HG03432 (cell line): ENCODE results near the gene RBM26.

Experiments used
- ATAC-seq: cut with Tn5 transposase; IDR thresholded peaks from one replicate; pipeline ENCODE4 v1.9.1; 2021; ENCODE audit warnings: mild to moderate bottlenecking, moderate library complexity; ENCODE audit not compliant: unreplicated experiment

RBM26 gene

DNA sequence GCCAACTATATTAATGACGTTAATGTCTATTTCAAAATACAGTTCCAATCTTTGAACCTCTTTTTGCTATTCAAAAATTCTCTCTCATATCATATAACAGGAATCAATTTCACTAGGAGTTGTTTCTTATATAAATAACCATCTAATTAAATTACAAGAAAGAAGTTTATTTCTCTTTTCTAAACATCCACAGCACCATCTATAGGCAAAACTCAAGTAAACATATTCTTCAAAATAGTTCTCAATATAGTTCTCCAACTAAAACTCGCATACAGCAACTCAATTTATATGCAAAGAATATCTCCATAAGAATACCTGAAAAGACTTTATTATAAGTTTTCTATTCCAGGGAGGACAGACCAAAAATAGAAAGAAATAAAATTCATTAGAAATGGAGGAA, 65.6 kb downstream of the RBM26 start:
- ATAC-seq: no peak

DNA sequence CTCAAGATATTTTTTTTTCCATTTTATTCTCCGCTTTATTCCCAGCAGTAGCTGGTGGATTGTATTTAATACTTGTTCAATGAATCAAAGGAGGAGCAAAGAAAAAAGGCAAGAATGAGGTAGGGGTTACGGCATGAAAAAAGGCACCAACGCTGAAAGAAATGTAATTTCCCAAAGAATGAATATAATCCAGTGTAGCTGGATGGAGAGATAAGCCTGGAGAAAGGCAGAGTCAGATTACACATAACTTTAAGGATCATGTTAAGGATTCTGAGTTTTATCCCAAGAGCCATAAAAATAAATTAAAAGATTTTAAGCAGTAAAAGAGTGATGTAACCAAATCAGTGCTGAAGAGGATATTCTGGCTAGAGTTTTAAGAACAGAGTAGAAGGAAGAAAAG, 67.7 kb downstream of the RBM26 start:
- ATAC-seq: no peak

DNA sequence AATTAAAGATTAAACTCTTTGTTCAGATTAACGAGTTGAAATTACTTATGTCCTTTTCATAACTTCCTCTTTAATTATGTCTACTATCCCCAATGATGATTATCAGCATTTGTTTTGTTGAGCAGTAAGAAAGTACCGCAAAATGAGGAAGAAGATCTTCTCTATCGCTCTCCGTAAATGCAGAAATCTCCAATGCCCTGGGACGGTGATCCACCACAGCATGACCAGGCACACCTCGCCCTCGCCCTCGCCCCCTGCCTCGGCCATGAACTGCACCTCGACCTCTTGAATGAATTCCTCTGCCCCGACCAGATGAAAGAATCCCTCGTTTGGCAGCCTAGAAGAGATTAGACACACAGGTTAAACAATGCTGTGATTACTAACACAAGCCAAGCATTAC, 69.1 kb downstream of the RBM26 start:
- no peak for ATAC-seq

DNA sequence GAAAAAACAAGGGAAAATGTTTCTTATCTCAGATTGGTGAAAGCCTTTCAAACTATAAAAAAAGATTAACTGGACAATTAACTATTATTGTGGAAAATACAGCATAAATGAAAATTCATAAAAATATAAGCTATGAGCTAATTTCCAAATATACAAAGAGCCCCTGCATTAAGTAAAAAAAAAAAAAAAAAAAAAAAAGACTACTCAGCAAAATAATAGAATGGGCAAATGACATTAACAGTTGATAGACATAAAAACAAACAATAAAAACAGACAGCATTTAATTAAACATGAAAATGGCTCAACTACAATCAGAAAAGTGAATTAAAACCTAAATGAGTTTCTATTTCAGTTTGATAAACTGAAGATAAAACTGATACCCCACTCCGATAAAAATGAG, 77.5 kb downstream of the RBM26 start:
- no peak for ATAC-seq

DNA sequence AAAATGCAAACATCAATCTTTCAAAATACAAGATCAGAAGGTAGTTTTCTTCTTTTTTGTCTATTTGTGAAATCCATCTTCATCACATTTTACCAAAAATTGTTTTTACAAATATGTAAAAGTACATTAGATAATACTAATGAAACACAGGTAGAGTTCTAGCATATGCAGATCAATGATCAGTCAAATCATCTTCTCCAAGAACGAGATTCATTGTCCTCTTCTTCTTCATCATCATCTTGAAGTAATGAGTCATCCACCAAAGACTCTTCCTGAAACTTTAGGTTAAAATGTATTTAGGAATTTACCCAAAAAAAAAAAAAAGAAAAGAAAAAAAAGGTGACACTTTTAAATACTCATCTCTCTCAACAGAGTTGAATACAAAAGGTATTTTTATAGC, 85.6 kb downstream of the RBM26 start:
- no peak for ATAC-seq

DNA sequence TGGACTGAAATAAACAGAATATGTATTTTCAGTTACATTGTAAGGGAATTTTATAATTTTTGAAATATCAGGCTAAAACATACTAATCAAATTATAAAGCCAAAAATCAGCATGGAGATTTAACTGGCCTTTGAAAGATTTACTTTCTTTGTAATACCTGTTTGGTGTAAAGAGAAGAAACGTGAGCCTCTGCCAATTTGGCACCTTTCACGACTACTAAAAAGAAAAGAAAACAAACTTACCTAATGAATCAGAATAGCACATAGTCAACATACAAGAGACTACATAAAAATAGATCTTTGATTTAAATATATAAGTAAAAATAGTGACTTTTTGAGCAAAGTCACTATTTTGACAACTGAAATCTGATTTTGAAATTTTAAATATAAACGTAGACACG, 87.4 kb downstream of the RBM26 start:
- no peak for ATAC-seq

DNA sequence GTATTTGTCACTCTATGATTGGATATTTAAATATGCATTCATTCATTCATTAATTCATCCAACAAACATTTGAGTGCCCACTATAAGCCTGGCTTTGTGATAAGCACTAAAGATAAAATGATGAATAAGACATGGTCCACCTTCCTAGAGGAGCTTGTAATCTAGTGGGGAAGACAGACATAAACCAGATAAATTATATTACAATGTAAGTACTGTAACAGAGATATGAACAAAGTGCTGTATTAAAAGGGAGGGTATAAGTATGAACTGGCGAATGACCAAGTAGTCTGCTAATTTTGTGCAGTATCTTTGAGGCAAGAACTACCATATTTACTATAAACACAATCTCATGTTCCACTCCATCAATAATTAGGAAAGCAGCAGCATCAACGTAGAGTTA, 88.2 kb downstream of the RBM26 start:
- no peak for ATAC-seq

DNA sequence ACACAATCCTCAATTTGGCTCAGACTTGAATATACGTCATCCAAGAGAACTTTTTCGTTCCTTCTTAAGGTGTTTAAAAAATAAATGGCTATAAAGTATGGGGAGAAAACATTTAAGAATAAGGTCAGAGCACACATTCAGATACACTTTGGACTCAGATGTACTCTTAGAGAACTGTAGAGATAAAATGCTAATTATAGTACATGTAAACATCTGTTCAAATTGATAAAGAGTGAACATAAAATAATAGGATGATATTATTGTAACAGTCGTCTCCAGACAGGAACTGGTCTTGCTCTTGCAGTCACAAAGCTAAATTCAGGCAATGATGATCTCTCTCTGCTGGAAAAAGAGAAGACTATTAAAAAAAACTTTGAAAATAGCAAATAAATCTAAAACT, 91.4 kb downstream of the RBM26 start:
- ATAC-seq: no peak

DNA sequence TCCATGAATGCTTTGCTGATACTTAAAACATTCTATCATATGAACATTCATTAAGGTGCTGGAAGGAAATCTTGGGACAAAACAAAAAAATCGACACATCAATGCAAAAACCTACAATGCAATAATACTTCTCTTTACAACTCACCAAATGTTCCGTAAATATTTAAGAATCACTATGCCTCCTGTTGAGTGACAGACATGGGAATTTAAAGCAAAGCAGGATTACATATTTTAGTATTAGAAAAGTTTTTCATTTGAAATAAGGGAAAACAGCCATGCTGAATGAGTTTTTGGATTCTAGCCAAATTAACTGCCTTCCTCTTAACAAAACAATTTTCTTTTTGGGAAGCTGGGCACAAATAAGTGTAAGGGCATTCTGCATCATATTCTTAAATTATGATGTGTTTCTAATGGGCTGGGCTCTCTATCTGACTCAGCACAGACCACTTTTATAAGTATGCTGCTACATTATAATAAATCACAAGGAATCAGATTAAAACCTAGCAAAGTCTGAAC, 93.7 kb downstream of the RBM26 start:
- ATAC-seq: no peak

DNA sequence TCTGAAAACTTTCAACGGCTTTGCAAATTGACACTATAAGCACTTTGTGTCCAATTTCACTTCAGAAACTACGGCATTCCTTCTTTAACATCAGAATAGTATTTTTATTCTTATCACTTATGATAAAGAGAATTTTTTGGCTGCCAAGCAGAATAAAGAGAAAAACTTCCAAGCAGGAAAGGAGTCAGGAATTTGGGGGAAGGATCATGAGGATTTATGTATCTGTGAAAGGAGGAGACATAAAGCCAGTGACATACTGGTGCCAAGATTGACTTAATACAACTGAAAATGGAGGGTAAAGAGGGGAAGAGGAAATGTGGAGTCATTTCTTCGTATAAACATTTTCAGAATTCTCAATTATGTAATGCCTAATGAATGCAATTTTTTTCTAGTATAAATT, 94.7 kb downstream of the RBM26 start:
- no peak for ATAC-seq

DNA sequence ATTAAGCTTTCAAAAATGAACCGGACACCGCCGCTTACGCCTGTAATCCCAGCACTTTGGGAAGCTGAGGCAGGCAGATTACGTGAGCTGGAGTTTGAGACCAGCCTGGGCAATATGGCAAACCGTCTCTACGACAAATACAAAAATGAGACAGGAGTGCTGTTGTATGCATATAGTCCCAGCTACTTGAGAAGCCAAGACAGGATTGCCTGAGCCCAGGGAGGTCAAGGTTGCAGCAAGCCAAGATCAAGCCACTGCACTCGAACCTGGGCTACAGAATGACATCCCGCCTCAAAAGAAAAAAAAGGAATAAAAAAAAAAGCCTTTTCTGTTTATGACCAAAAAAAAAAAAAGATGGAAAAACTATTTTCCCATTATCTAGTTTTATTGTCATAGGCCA, 96.4 kb downstream of the RBM26 start:
- ATAC-seq: no peak

DNA sequence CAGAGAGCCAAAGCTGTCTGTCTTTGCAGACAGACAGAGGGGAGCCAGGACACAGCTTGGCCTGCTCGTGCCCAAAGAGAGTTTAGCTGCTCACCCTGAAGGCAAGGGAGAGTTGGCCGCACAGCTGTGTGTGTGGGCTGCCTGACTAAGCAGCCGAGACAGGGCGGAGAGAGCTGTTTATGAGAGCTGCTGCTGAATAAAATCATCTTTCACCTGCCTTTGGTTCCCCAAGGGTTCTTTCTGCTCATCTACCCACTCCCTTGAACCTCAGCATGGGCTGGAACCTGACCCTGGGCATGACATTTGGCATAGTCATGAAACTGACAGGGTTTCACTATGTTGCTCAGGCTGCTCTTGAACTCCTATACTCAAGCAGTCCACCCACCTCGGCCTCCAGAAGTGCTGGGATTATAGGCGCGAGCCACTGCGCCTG, 98.2 kb downstream of the RBM26 start:
- ATAC-seq: peak; percentile 61

DNA sequence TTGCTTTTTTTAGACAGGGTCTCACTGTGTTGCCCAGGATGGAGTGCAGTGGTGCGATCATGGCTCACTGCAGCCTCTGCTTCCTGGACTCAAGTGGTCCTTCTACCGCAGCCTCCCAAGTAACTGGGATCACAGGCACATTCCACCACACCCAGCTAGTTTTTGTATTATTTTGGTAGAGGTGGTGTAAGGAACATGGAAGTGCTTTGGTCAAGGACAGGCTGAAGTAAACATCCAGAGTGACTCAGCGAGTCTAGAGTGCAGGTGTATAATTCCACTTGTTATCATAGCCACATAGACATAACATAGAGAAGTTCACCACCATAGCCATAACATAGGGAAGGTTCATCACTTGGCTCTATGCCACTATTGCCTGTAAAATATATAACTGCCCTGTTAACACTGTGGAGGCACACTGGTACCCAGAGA, 98.6 kb downstream of the RBM26 start:
- peak; percentile 32 for ATAC-seq

DNA sequence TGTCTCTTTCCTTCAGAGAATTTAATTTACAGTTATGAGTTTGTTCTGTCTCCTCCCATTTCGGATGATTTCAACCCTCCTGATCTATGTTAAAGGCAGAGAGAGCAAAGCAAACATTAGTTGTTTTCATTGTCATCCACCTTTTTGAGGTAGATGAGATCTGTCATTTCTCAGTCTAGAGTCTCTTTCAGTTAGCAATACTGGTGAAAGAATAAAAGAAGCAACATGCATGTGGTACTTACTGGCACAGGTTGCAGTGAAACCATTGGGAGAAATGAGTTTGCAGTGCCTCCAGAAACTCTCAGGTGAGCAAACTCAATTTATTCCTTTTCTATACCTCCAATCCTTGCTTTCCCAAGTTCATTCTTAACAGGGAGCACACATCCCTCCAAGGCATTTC, 99.4 kb downstream of the RBM26 start:
- no peak for ATAC-seq

DNA sequence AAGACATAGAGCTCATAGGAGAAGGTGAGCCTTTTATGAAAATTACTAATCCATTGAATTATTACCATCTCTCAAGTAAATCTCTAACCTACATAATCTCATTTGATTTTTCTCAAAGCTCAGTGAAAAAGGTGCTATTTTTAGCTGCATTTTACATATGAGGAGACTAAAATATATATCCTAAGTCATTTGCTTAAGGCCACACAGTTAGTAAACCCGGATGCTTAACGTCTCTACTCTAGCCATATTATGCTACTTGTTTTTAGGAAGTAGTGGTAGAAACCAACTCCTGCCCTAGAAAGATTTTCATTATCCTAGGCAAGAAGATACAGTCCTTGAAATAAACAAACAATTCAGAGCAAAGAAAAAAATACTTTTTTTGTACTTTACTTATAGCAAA, 108.9 kb downstream of the RBM26 start:
- ATAC-seq: no peak

DNA sequence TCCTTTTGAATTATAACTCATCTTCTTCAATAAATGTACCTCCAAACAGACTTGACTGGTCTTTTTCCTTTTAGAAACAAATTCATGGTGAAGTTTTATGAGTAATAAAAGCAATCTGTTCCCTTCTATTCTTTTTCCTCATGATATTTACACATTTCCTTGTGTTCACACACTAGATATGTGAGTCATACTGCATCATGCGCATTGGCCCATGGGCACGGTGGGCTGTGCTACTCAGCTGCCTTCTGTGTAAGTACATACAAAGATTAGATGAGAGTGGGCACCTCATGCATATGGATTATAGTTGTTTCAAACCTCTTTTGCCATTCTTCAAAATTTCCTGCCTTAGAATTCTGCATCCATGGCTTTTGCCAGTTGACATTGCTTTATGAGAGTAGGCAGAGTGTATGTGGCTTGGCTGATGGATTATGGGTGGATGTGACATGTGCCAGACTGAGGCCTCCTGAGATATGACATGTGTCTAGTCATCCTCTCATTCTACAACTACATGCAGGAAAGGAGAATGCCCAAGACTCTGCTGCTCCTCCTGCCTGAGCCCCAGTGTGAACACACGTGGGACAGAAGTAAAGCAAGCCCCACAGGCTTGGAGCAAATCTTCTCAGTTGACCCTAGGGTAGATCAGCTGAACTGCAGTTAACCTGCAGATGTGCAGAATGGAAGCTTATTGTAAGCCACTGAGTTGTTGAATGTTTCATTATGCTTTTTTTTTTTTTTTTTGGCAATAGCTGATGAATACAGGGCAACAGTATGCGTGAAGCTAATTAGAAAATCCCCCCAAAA, 109.9 kb downstream of the RBM26 start:
- ATAC-seq: no peak

DNA sequence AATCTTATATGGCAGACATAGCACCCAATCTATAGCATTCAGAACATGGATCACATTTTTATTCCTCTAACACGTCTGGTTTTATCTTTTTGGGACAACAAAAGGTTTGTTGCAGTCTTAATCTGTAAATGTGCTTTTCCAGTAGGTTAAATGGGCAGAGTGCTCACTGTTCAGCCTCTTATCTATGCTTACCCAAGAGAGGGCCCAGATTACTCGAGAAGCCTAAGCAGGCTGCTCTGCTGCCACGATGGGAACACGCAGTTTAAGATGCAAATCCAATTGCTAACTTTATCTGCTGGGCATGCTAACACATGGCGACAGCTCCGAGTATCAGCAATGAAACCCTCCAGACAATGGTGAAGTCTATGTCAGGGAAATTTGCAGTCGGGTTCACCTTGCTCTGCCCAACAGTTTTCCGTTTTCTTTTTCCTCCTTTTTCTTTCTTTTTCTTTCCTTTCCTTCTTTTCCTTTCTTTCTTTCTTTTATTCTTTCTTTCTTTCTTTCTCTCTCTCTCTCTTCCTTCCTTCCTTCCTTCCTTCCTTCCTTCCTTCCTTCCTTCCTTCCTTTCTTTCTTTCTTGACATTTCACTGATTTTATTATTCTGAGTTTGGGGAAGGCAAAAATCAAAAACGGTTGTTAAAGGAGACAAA, 115.3 kb downstream of the RBM26 start:
- no peak for ATAC-seq

DNA sequence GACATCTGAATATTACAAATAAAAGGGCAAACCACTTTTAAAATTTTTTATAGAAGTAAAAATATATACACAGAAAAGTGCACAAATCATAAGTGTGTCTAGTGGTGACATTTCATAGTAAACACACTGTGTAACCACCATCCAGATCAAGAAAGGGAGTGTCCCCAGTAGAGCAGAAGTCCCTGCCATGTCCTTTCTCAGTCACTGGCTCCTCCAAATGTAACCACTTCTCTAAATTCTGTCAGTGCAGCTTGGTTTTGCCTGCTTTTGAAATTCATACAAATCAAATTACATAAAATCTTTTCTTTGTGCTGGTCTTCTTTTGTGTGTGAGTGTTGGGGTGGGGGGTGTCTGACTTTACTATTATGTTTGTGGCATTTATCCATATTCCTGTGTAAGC, 116.5 kb downstream of the RBM26 start:
- no peak for ATAC-seq

DNA sequence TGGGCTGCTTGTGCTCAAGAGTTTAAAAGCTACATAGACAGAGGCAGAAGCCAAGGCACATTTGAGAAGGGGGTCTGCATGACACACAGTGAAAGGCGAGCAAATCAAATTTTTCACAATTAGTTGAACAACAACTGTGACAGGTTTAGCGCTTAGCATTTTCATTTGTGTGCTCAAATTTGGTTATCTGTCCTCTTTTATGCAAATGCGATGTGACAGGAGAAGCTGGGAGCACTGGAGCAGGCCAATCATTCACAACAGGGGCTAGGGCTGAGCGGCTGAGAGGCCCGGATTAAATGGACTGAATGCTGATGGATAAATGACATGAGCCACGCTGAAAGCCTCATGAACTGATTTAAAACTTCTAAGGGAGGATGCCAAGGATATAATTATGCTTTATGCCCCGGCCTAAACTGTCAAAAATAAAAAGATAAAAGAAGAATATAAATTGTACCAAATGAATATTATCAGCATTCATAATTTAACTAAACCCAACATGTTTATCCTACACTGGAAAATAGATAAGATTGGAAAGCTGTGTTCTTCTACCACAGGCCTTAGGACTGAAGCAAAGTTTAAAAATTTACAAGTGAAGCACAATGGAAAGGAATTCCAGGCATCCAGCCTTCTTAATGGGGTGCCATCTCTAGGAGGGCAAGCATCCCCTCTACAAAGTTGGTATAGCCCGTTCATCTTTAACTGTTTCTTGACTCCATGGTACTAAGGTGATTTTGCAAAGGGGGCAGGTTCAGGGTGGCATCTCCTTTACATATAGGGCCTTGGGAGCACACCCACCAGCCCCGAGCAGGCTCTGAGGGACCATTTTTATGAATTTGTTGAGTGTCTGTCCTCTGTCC, 117.9 kb downstream of the RBM26 start:
- no peak for ATAC-seq

DNA sequence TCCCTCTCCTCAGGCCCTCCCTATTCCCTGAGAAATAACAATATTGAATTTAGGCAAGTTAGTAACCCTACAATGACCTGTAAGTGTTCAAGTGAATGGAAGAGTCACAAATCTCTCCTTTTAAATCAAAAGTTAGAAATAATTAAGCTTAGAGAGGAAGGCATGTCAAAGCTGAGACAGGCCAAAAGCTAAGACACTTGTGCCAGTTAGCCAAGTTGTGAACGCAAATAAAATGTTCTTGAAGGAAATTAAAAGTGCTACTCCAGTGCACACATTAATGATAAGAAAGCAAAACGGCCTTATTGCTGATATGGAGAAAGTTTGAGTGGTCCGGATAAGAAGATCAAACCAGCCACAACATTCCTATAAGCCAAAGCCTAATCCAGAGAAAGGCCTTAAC, 120.9 kb downstream of the RBM26 start:
- ATAC-seq: no peak

DNA sequence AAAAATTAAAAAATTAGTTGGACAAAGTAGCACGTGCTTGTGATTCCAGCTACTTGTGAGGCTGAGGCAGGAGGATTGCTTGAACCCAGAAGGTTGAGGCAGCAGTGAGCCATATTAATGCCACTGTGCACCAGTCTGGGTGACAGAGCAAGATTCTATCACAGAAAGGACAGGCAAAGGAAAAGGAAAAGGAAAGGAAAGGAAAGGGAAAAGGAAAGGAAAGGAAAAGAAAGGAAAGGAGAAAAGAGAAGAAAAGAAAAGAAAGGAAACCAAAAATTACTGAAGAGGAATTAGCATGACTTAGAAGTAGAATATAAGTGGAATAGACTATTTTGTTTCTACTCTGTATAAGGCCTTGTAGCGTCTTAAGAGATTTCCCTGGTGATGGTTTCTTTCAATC, 122.3 kb downstream of the RBM26 start:
- no peak for ATAC-seq

DNA sequence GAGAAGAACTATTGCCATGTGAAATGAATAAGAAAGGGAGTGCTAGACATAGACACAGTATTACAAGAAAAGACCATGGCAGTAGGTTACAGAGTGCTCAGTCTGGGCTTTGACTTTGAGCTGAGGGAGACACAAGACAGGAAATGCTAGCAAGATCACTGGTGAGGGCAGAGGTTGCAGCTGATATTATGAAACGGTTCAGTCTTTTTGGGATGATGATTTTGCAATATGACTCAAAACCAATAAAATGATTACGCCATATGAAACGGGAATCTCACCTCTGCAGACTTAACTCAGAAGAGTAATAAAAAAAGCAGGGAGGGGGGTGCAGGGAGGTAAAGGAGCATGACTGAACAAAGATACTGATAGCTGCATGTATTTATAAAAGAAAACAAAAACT, 123.1 kb downstream of the RBM26 start:
- no peak for ATAC-seq
